ENCODE results near the gene LHFPL3.

Gene LHFPL3

DNA sequence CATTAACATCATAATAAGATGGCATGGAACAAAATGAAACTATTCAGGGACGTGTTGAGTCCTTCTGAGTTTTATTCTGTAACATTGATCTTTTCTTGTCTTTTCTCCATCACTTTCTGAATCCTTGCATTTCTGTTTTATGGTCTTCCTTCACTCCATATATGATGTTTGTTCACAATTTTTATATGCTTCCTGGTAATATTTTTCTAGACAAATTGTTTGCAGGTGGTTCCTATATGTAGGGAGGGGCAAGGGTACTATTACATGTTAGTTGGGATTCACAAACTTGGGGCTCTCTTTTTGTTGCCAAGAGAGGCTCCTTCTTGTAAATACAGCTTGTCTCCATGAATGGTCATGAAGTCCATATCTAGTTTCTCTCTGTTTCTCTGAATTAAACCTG lies 159.2 kb downstream of the LHFPL3 start:
- DNase-seq (ENCODE audit: low read depth), result no peak
- H3K4me3 ChIP-seq (ENCODE audit: low read depth, low read length), result no peak overlapping the region
- no peak for TF ChIP-seq MYC (IDR thresholded peaks at IDR 0.05; ENCODE audit: low read depth, low read length)
- no peak for TF ChIP-seq POLR2A (IDR thresholded peaks at IDR 0.05; ENCODE audit: extremely low read depth, insufficient read length)
- TF ChIP-seq MAX (IDR thresholded peaks at IDR 0.05; ENCODE audit: low read depth, low read length), result no peak
- TF ChIP-seq, protein P1, sequence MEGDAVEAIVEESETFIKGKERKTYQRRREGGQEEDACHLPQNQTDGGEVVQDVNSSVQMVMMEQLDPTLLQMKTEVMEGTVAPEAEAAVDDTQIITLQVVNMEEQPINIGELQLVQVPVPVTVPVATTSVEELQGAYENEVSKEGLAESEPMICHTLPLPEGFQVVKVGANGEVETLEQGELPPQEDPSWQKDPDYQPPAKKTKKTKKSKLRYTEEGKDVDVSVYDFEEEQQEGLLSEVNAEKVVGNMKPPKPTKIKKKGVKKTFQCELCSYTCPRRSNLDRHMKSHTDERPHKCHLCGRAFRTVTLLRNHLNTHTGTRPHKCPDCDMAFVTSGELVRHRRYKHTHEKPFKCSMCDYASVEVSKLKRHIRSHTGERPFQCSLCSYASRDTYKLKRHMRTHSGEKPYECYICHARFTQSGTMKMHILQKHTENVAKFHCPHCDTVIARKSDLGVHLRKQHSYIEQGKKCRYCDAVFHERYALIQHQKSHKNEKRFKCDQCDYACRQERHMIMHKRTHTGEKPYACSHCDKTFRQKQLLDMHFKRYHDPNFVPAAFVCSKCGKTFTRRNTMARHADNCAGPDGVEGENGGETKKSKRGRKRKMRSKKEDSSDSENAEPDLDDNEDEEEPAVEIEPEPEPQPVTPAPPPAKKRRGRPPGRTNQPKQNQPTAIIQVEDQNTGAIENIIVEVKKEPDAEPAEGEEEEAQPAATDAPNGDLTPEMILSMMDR (IDR thresholded peaks at IDR 0.05; ENCODE audit: low read depth, low read length), result no peak

DNA sequence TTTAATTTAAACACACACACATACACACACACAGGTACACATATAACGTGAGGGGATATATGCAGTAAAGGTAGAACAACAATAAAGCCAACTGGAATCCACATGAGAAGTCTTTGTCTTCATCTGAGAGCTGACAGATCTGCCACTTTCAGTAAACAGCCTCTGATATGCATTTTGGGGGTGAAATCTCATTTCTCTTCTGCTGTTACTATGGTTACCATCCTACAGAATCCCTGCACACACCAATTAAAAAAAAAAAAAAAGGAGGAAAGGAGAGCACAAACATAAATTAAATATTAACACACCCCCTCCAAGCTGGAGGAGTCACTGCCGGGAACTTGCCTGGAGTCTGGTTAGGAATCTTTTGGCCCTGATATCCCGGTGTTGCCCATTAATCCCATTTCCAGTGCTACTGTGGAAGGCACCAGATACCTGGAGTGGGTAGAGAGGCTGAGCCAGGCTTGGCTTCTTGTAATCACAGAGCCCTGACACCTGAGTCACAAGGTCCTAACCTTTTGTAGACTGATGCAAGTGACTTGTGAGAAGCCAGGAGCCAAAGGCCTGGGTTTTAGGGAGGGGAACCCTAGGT lies 169.1 kb downstream of the LHFPL3 start:
- TF ChIP-seq, protein P1 (IDR thresholded peaks at IDR 0.05; ENCODE audit: low read depth, low read length), result no peak
- TF ChIP-seq MAX (IDR thresholded peaks at IDR 0.05; ENCODE audit: low read depth, low read length) (no peak), POLR2A (IDR thresholded peaks at IDR 0.05; ENCODE audit: extremely low read depth, insufficient read length) (no peak), MYC (IDR thresholded peaks at IDR 0.05; ENCODE audit: low read depth, low read length) (no peak)
- no peak for DNase-seq (ENCODE audit: low read depth)
- H3K4me3 ChIP-seq (ENCODE audit: low read depth, low read length), result no peak overlapping the region

GRCh38 chr7:104499975-104500374 lies 171.6 kb downstream of the LHFPL3 start:
- TF ChIP-seq, protein P1 (IDR thresholded peaks at IDR 0.05; ENCODE audit: low read depth, low read length), result no peak
- TF ChIP-seq POLR2A (IDR thresholded peaks at IDR 0.05; ENCODE audit: extremely low read depth, insufficient read length) (no peak), MYC (IDR thresholded peaks at IDR 0.05; ENCODE audit: low read depth, low read length) (no peak), MAX (IDR thresholded peaks at IDR 0.05; ENCODE audit: low read depth, low read length) (no peak)
- H3K4me3 ChIP-seq (ENCODE audit: low read depth, low read length), result no peak overlapping the region
- DNase-seq (ENCODE audit: low read depth), result no peak

DNA sequence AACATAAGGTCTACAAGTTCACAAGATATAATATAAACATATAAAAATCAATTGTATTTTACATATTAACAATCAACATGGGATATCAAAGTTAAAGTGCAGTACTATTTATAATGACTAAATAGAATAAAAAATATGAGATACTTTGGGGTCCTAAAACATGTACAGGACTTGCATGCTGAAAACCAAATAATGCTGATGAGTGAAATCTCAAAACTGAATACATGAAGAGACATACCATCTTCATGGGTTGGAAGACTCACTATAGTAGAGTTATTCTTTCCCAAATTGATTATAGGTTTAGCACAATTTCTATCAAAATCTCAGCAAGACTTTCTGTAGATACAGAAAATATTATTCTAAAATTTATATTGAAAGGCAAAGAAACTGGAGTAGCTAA lies 181.5 kb downstream of the LHFPL3 start:
- no peak overlapping the region for H3K4me3 ChIP-seq (ENCODE audit: low read depth, low read length)
- DNase-seq (ENCODE audit: low read depth), result no peak
- TF ChIP-seq, protein P1 (IDR thresholded peaks at IDR 0.05; ENCODE audit: low read depth, low read length), result no peak
- TF ChIP-seq POLR2A (IDR thresholded peaks at IDR 0.05; ENCODE audit: extremely low read depth, insufficient read length) (no peak), MAX (IDR thresholded peaks at IDR 0.05; ENCODE audit: low read depth, low read length) (no peak)

- H3K4me3 ChIP-seq (ENCODE audit: low read depth, low read length), result no peak overlapping the region
- TF ChIP-seq MYC (IDR thresholded peaks at IDR 0.05; ENCODE audit: low read depth, low read length) (no peak), MAX (IDR thresholded peaks at IDR 0.05; ENCODE audit: low read depth, low read length) (no peak), POLR2A (IDR thresholded peaks at IDR 0.05; ENCODE audit: extremely low read depth, insufficient read length) (no peak)
- TF ChIP-seq, protein P1 (IDR thresholded peaks at IDR 0.05; ENCODE audit: low read depth, low read length), result no peak
- no peak for DNase-seq (ENCODE audit: low read depth)
Measured at GRCh38 chr7:104524853-104525252, 196.4 kb downstream of the LHFPL3 start.
